NCI-H187 (cell line): ENCODE data around the gene POLR3G.

ENCODE experiments used
- DNase-seq, 2 experiments: peaks; one replicate each; lab custom pipeline; 2025; lab: John Stamatoyannopoulos, UW

Gene POLR3G

GRCh38 chr5:90550963-90551362, 76.3 kb downstream of the POLR3G start:
- DNase-seq = no peak

DNA sequence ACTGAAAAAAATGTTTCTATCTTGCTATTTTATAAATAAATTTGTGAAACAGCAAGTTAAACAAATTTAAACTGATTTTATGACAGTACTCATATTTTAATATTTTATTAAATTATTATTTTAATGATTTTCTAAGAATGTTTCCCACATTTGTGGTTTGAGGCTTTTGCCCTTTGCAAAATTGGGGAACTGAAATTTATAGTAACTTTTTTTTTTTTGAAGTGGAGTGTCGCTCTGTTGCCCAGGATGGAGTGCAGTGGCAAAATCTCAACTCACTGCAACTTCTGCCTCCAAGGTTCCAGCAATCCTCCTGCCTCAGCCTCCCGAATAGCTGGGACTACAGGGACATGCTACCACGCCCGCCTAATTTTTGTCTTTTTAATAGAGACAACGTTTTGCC, 76.7 kb downstream of the POLR3G start:
- DNase-seq = no peak

- DNase-seq = no peak
These were observed 79.0 kb downstream of the POLR3G start for GRCh38 chr5:90553711-90554110.

DNA sequence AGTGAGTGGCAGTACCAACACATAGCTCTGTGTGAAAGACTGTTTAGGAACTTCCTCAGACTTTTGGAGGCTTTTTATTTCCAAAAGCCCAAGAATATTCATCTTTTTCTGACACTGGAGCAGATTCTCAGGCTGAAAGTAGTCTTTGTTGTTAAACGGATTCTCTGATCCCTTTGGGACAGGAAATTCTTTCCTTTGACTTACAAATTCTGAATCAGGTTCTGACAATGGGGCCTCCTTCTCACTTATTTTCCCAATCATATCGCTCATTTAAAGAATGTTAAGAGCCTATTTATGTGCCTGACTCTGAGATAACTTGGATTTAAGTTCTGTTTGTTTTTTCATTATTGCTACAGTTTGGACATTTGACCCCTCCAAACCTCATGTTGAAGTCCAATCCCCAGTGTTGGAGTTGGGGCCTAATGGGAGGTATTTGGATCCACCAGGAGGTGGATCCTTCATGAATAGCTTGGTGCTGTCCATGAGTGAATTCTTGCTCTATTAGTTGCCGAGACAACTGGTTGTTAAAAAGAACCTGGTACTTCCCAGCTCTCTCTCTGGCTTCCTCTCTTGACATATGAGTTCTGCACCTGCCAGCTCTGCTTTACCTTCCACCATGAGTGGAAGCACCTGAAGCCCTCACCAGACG, 79.8 kb downstream of the POLR3G start:
- no peak for DNase-seq

- no peak for DNase-seq
These were observed 81.0 kb downstream of the POLR3G start for GRCh38 chr5:90555666-90556065.

DNA sequence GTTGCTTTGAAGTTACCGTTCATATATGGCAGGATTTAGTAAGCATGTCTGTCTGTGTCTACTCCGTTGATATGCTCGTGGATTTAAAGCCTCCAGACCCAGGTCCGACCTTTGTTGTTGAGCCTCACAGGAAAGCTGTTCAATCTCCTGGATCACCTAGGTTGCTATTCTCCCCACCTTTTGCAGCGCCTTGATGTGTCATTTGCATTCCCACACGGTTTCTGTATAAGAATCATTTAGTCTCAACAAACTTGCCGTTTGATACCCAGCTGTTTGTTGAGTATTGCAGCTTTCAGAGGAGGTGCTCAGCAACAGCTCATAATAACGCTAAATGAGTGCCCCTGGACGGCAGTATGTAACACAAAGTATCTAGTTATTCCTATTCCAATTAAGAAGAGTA, 82.7 kb downstream of the POLR3G start:
- no peak for DNase-seq

DNA sequence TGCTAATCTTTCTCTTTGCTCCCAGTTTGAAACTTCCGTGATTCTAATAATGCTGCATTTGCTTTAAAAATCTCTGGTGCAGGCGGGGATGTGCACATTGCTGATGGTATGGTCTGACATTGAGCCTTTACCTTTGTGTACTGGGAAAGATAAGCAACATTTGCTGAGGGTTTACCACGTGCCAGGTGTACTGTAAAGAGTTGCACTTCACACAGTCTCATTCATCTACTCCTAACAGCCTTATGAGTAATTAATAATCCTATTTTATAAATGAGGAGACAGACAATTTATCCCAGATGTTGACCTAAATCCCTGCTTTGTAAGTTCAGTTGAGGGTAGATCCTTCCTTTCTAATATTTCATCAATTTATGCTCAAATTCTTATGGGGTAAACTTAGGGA, 83.2 kb downstream of the POLR3G start:
- DNase-seq = no peak

GRCh38 chr5:90558344-90559192, 83.9 kb downstream of the POLR3G start, which contains the start of gene ADGRV1:
Gene ADGRV1, plus strand, starts transcription at chr5:90558797. Its CDS starts 99 bp downstream, at chr5:90558896.
- peak; percentile 89 to 92 for DNase-seq

GRCh38 chr5:90560771-90561170, 86.1 kb downstream of the POLR3G start:
- DNase-seq = no peak

DNA sequence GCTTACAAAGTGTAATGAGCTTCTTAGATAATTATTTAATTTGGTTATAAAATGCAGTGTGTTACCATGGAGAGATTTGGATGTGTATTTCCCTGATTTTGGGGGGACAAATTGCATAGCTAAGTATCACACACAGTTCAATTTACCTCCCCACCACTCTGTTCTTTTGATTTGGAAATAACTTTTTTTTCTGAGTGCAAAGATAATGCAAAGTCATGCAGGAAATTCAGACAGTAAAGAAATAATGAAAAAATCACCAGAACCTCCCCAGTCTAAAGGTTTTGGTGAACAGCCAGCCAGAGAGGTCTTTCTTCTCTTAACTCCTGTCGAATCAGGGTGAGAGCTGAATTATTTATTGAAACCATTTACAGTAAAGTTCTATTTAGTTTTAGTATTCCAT, 87.1 kb downstream of the POLR3G start:
- no peak for DNase-seq

GRCh38 chr5:90562341-90562740, 87.7 kb downstream of the POLR3G start:
- peak in 1 of 2 experiments; percentile 63 for DNase-seq

DNA sequence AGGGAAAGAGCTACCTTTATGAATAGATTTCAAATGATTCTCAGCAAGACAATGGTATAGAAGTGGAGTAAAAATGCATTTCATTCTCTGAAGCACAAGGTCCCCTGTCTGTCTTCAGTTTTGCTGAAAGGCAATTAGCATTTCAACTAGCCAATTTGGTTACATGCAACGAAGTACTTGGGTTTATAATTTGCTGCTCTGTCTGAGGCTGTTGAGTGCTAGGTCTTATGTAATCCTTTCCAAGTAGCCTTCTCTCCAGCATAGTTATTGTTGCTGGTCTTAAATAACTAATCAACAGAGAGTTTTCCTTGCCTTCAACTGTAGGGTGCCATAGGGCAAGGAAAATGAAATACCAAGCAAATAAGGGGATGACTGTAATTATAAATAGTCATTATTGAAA, 88.4 kb downstream of the POLR3G start:
- DNase-seq = no peak
